ENCODE data around the gene KCNQ1.

The KCNQ1 gene

GRCh38 chr11:2569321-2569721, 124.5 kb downstream of the KCNQ1 start:
- H3K27ac ChIP-seq = no peak overlapping the region
- no peak for TF ChIP-seq CTCF (conservative IDR thresholded peaks at IDR 0.05)

DNA sequence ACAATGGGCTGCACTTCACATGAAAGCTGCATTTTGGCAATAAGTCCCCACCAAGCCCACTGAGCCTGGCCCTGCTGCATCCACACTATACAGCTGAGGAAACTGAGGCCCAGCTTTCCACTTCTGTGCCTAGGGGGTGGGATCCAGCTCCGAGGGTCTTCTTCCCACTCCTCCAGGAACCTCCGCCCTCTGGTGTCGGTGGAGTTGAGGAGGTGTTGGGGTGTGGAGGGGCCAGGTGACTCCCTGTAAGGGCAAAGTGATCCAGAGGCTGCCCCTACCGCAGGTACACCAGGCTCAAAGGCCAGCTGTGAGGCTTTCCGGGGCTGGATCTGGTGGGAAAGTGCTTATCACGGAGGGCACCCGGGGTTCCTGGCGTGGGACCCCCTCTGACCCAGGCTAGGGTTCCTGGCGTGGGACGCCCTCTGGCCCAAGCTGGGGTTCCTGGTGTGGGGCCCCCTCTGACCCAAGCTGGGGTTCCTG, 125.0 kb downstream of the KCNQ1 start:
- TF ChIP-seq CTCF (conservative IDR thresholded peaks at IDR 0.05) = no peak
- no peak overlapping the region for H3K27ac ChIP-seq

- no peak for TF ChIP-seq CTCF (conservative IDR thresholded peaks at IDR 0.05)
These were observed 125.5 kb downstream of the KCNQ1 start for GRCh38 chr11:2570211-2570811.

DNA sequence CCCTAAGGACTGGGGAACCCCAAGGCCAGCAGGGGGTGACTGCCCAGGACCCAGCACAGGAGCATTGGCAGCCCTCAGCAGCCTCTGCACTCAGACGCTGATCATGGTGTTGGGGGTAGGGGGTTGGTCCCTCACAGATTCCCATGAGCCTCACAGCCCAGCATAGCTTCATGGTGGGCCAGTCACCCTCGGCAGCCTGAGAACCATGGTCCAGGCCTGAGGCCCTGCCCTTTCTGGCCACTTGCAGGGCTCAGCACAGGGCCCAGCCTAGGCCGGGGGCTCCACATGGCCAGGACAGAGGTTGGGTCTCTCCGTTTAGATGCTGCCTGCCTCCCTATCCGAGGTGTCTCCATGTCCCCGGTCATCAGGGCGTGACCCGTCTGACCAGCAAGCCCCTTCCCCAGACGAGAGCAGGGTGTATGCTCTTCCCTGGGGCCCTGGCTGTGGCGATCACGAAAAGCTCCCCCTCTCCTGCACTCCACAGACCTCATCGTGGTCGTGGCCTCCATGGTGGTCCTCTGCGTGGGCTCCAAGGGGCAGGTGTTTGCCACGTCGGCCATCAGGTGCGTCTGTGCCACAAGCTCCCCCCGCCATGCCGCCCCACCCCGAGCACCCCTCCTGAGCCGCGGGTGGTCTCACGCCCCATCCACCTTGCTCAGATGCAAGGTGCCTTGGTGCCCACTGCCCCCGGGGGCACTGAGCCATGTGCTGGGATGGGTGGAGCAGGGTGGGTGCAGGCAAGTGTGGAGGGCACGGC, 126.2 kb downstream of the KCNQ1 start:
- no peak for TF ChIP-seq CTCF (conservative IDR thresholded peaks at IDR 0.05)
- no peak overlapping the region for H3K27ac ChIP-seq

More at GRCh38 chr11:2570211-2570811, 125.5 kb downstream of the KCNQ1 start:
- no peak overlapping the region for H3K27ac ChIP-seq

- H3K27ac ChIP-seq = no peak overlapping the region
- TF ChIP-seq CTCF (conservative IDR thresholded peaks at IDR 0.05) = no peak
These were observed 126.9 kb downstream of the KCNQ1 start for GRCh38 chr11:2571598-2572281.

DNA sequence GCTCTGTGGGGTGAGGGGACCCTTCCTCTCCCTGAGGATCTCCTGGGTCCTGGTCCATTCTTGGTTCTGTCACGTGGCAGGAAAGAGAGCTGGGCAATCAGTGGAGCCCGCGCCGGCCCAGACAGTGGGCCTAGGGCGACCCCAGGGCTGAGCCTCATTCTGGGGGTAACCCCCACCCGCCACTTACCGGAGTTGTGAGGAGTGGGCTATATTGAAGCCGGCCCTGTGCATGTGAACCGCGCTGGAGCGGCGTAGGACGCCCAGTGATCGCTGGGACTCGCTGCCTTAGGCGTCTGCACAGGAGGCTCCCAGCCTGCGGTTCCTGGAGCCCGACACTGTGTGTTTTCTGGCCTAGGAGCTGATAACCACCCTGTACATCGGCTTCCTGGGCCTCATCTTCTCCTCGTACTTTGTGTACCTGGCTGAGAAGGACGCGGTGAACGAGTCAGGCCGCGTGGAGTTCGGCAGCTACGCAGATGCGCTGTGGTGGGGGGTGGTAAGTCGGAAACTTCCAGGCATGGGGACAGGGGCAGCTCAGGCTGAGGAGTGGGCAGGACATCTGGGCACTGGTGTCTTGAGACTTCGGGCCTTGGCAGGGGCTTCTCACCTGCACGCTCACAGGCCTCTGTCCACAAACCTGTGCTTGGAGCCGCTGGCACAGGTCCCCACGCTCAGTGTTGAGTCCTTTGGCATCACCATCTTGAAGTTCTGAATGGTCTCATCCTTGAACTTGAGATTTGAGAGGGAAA, 127.9 kb downstream of the KCNQ1 start:
- no peak for TF ChIP-seq CTCF (conservative IDR thresholded peaks at IDR 0.05)
- no peak overlapping the region for H3K27ac ChIP-seq

All from VCaP (cell line).